IPS DF 6.9 (cell line): ENCODE results near the gene THSD4.
"Not testable (repeated sequence)": the region's sequence is repeated elsewhere in the genome, so short reads cannot be mapped to it uniquely, and the experiment has no call there.

Experiments used
- DNase-seq: peaks from one replicate; pipeline ENCODE4 v3.0.0-alpha.2; 2013; ENCODE audit warnings: low read depth, low spot score
- H3K27ac ChIP-seq: one replicate; pipeline ENCODE4 v1.5.1; 2013; ENCODE audit warnings: low read length, control low read depth
- H3K27me3 ChIP-seq: 2 replicates; pipeline ENCODE4 v1.6.1; 2013; ENCODE audit warnings: mild to moderate bottlenecking, low read length; ENCODE audit not compliant: control insufficient read depth, insufficient read depth
- H3K36me3 ChIP-seq: 2 replicates; pipeline ENCODE4 v1.6.1; 2013; ENCODE audit warnings: low read length; ENCODE audit not compliant: control insufficient read depth, insufficient read depth
- H3K4me1 ChIP-seq: 2 replicates; pipeline ENCODE4 v1.6.1; 2013; ENCODE audit warnings: low read length; ENCODE audit not compliant: control insufficient read depth, insufficient read depth
- H3K4me3 ChIP-seq: 2 replicates; pipeline ENCODE4 v1.5.1; 2013; ENCODE audit warnings: mild to moderate bottlenecking, low read length
- H3K9me3 ChIP-seq: 2 replicates; pipeline ENCODE4 v1.6.1; 2013; ENCODE audit warnings: low read length, inconsistent platforms; ENCODE audit not compliant: control insufficient read depth, insufficient read depth
- WGBS: extraction: QIAGEN DNeasy Blood & Tissue Kit; methylation state at CpG from one replicate; pipeline ENCODE4 v1.1.7; 2013; ENCODE audit warnings: mixed read lengths, missing lambda C conversion rate; ENCODE audit not compliant: insufficient read length, insufficient coverage; 5-methylcytosine and 5-hydroxymethylcytosine counted together

The THSD4 gene

DNA sequence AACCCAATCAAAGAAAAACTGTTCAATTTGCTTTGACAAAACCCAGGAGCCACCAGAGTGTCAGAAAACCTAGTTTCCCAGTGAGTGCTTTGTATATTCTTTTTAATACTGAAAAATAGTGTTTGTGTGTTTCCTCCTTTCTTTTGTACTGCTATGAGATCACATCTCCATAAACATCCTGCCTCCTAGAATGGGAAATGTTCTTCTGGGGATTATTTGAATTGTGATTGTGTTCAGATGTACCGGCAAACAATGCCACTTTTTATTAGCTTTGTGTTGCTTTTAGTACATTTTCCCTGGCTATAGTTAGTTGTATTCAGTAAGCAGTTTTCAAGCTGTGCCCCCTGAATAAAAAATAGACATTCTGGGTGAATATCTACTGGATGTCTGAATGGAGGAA is 547.0 kb downstream of the THSD4 start:
- Histone ChIP-seq H3K36me3 (no peaks in the 10 kb centered on the region), H3K9me3 (no peaks in the 10 kb centered on the region), H3K4me3 (no peak overlapping the region), H3K27me3 (no peaks in the 10 kb centered on the region), H3K27ac (no peak overlapping the region), H3K4me1 (no peaks in the 10 kb centered on the region)
- WGBS: no CpG with 5 or more reads among the region's 1 CpG
- DNase-seq: no peak

DNA sequence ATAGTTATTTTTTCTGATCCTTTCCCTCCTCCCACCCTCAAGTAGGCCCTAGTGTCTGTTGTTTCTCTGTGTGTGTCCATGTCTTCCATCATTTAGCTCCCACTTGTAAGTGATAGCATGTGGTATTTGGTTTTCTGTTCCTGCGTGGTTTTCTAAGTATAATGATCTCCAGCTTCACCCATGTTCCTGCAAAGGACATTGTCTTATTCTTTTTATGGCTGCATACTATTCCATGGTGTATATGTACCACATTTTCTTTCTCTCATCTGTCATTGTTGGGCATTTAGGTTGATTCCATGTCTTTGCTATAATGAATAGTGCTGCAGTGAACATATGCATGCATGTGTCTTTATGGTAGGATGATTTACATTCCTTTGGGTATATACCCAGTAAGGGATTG is 549.4 kb downstream of the THSD4 start:
- DNase-seq: no peak
- no CpG with 5 or more reads among the region's 1 CpG for WGBS
- no peaks in the 10 kb centered on the region for H3K36me3 ChIP-seq

DNA sequence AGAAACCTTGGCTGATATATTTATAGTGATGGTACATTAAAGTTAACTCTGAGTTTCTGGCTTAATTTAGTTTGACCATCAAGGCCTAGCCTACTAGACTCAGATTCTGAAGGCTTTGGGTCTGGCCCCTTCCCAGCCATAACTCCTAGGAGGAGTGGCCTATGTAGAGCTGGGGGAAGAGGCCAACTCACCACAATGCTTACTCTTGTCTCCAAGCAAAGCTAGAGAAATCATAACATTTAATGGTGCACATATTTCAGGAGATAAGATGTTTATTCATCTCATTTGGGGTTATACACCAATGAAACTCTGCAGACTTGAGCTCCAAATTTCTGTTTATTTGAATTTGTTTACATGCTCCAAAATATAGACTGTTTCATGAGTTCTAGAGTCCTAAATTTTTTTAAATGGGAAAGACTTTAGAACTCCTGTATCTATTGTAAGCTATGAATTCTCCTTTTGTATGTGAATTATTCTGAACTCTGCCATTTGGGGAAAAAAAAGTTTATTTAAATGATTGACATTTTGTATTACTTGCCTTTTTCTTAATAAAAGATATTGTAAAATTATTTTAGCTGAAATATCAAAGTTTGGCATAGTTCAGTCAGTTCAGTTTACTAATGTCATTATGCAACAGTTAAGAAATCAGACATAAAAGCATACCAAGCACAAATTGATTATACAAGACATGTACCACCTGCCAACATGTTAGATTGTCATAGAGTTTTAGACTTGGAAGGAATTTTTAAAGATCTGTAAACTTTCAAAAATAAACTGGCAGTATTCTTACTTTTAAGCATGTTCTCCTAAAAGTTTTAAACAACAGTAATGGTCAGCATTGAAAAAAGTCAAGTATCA is 551.7 kb downstream of the THSD4 start:
- Histone ChIP-seq H3K27ac (no peak overlapping the region), H3K4me1 (no peaks in the 10 kb centered on the region), H3K36me3 (no peaks in the 10 kb centered on the region), H3K9me3 (no peaks in the 10 kb centered on the region), H3K27me3 (no peaks in the 10 kb centered on the region), H3K4me3 (no peak overlapping the region)
- no peak for DNase-seq

More for the DNA sequence above, 549.4 kb downstream of the THSD4 start:
- no peak overlapping the region for H3K27ac ChIP-seq
- no peak overlapping the region for H3K4me3 ChIP-seq
- H3K4me1 ChIP-seq: no peaks in the 10 kb centered on the region
- no peaks in the 10 kb centered on the region for H3K9me3 ChIP-seq
- no peaks in the 10 kb centered on the region for H3K27me3 ChIP-seq

DNA sequence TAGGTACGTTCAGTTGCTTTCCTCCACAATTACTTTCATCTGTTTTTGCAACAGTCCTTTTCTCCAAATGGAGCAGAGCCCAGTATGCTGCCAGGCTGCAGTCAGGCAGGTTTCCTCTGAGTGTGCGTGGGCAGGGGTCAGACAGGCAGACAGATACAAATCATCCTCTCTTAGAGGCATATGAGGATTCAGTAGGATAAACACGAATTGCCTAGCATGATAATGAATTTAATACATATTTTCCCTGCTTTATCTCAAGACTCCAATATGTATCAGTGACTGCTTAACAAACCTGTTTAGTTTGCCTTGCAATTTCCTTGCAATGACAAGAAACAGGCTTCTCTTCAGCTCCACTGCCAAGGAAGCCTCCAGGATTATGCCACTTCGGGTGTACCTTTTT is 554.4 kb downstream of the THSD4 start:
- no peak overlapping the region for H3K4me3 ChIP-seq
- no peaks in the 10 kb centered on the region for H3K36me3 ChIP-seq
- no peaks in the 10 kb centered on the region for H3K9me3 ChIP-seq
- no peaks in the 10 kb centered on the region for H3K27me3 ChIP-seq
- H3K27ac ChIP-seq: no peak overlapping the region
- no CpG with 5 or more reads among the region's 4 CpGs for WGBS
- DNase-seq: no peak
- H3K4me1 ChIP-seq: no peaks in the 10 kb centered on the region

DNA sequence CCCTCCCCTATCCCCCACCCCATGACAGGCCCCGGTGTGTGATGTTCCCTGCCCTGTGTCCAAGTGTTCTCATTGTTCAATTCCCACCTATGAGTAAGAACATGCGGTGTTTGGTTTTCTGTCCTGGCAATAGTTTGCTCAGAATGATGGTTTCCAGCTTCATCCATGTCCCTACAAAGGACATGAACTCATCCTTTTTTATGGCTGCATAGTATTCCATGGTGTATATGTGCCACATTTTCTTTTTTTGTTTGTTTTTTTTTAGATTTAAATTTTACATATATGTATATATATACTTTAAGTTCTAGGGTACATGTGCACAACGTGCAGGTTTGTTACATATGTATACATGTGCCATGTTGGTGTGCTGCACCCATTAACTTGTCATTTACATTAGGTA is 555.0 kb downstream of the THSD4 start:
- WGBS: no CpG with 5 or more reads among the region's 3 CpGs
- not testable (repeated sequence) for H3K4me1 ChIP-seq, H3K27me3 ChIP-seq, H3K9me3 ChIP-seq, H3K4me3 ChIP-seq, H3K27ac ChIP-seq, DNase-seq, H3K36me3 ChIP-seq

DNA sequence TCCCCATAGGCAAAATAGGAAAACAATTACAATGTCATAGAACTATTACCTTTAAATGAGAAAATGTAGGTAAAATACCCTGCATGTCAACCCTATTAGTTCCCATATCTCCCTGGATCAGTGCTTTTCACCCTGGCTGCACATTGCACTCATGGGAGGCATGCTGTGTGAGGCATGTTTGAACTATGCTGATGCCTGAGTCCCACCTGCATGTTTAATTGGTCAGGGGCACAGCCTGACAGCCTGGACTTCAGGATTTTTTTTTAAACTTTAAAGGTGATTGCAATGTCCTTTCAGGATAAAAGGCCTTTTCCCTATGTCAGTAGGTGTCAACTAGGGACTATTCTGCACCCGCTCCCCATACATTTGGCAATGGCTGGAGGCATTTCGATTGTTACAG is 559.1 kb downstream of the THSD4 start:
- no CpG with 5 or more reads among the region's 2 CpGs for WGBS
- no peaks in the 10 kb centered on the region for H3K27me3 ChIP-seq

DNA sequence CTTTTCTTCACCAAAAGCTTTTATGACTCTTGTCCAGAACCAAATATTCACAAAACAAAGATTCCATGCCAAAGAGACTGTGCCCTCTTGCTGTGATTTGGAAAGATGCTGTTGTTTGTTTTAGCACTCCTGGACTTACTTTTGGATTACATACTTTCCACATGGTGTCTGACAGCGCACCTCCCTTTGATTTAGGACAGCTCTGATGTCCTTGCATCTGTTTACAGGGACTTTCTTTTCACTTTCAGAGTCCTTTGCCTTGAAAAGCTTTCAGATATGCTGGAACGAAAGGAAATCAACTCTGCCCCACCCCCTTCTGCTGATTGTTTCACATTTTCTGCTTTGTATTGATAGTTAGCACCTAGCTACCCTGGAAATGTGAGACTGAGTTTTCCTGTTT is 562.1 kb downstream of the THSD4 start:
- no peak overlapping the region for H3K4me3 ChIP-seq
- no peaks in the 10 kb centered on the region for H3K4me1 ChIP-seq
- no CpG with 5 or more reads among the region's 2 CpGs for WGBS

More for the DNA sequence above, 559.1 kb downstream of the THSD4 start:
- no peak overlapping the region for H3K27ac ChIP-seq
- H3K36me3 ChIP-seq: no peaks in the 10 kb centered on the region
- H3K9me3 ChIP-seq: no peaks in the 10 kb centered on the region
- no peaks in the 10 kb centered on the region for H3K4me1 ChIP-seq
- H3K4me3 ChIP-seq: no peak overlapping the region
- no peak for DNase-seq

DNA sequence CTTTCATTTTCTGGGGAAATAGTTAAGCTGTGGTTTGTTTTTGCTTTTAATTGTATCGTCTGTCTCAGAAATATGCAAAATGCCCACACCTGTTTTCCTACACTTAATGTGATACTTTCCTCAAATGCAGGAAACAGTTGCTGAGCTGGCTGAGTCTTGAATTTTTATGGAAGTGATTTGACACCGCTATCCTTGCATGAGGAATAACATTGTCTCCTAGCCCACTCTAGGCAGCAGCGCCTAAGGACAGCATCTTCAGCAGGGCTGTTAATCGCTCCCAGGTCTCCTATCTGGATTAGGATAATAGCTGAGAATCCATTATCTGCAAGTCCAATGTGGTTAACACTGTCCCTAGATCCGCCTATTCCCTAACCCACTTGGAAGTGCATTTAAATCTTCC is 562.5 kb downstream of the THSD4 start:
- DNase-seq: no peak
- Histone ChIP-seq H3K27ac (no peak overlapping the region), H3K4me3 (no peak overlapping the region), H3K36me3 (no peaks in the 10 kb centered on the region), H3K27me3 (no peaks in the 10 kb centered on the region), H3K9me3 (no peaks in the 10 kb centered on the region), H3K4me1 (no peaks in the 10 kb centered on the region)
- no CpG with 5 or more reads among the region's 5 CpGs for WGBS

More for the DNA sequence above, 562.1 kb downstream of the THSD4 start:
- no peaks in the 10 kb centered on the region for H3K36me3 ChIP-seq
- H3K27me3 ChIP-seq: no peaks in the 10 kb centered on the region
- H3K9me3 ChIP-seq: no peaks in the 10 kb centered on the region
- H3K27ac ChIP-seq: no peak overlapping the region
- no peak for DNase-seq

DNA sequence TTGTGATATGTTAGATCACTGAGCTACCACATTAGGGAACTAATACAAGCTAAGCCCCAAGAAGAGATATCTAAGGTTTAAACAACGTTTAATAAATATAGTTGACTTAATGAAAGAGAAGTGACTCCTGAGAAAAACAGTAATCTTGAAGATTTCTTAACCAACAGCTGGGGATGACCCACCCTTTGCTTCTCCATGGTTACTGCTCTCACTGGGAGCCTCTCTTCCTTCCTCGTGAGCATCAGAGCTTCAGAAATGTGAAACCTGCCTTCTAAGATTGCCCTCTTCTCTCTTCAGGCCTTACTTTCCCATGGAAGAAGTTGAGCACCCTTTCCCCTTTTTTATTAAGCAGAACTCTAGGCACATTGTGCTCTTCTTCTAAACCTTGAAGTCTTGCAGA is 562.9 kb downstream of the THSD4 start:
- Histone ChIP-seq H3K27me3 (no peaks in the 10 kb centered on the region), H3K9me3 (no peaks in the 10 kb centered on the region), H3K4me1 (no peaks in the 10 kb centered on the region), H3K27ac (no peak overlapping the region), H3K36me3 (no peaks in the 10 kb centered on the region), H3K4me3 (no peak overlapping the region)
- no CpG with 5 or more reads among the region's 2 CpGs for WGBS
- DNase-seq: no peak

DNA sequence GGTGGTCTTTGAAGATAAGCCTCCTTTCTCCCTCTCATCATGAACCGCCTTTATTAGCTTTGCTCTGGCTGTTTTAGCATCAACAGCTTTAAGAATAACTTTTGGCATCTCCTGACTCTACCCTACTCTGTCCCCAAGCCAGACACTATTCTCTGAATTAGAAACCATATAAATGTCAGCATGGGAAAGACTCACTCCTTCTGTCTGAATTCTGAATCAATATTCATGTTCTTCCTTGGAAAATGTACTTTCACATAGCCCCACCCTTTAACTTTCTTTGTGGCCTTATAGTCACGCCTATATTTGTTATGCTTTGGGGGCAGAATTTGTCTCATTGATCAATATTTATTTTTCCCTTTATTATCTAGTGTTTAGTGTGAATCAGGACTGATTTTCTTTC is 563.3 kb downstream of the THSD4 start:
- no peaks in the 10 kb centered on the region for H3K9me3 ChIP-seq
- no peak for DNase-seq
- H3K4me1 ChIP-seq: no peaks in the 10 kb centered on the region
- H3K27ac ChIP-seq: no peak overlapping the region
- no peaks in the 10 kb centered on the region for H3K36me3 ChIP-seq
- H3K27me3 ChIP-seq: no peaks in the 10 kb centered on the region
- no CpG with 5 or more reads among the region's 2 CpGs for WGBS
- H3K4me3 ChIP-seq: no peak overlapping the region

DNA sequence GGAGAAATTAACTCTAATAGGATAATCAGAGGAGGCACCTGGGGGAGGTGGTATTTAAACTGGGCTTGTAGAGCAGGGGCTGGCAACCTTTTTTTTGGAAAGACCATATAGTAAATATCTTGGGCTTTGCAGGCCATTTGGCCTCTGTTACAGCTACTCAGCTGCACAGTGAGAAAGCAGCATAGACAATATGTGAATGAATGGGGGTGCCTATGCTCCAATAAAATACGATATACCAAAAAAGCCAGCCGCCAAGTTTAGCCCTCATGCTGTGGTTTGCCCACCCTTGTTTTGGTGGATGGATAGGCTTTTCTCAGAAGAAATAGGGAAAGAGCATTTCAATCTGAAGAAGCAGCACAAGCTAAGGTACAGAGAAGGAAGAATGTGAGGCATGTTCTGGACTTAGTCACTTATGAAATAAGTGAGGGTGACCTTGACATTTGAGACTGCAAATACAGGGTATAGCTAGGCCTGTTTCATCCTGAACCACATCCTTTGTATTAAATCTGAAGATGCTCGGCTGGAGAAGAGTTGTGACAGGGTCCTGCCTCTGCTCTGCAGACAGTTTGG is 564.0 kb downstream of the THSD4 start:
- no peak for DNase-seq
- Histone ChIP-seq H3K9me3 (no peaks in the 10 kb centered on the region), H3K4me1 (no peaks in the 10 kb centered on the region), H3K4me3 (no peak overlapping the region), H3K27ac (no peak overlapping the region), H3K36me3 (no peaks in the 10 kb centered on the region), H3K27me3 (no peaks in the 10 kb centered on the region)
- no CpG with 5 or more reads among the region's 3 CpGs for WGBS
